ENCODE results near the gene ZBTB49.

The ZBTB49 gene

DNA sequence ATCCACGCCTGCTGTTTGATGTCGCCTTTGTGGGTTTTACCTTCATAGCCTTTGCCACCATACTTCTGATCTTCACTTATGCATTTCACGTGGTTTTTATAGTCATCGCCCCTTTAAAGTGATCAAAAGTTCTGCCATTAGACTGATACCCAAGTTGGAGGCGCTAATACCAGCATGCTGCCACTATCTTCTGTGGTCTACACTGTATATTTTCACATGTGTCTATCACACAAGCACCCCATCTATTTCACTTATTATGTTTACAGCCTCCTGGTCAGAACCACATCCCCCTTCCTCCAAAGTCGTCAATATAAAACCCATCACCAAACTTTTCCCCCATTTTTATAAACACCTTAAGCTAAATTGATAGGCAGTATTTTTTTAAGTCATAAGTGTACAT lies 8.3 kb upstream of the ZBTB49 start:
- no peak for DNase-seq

DNA sequence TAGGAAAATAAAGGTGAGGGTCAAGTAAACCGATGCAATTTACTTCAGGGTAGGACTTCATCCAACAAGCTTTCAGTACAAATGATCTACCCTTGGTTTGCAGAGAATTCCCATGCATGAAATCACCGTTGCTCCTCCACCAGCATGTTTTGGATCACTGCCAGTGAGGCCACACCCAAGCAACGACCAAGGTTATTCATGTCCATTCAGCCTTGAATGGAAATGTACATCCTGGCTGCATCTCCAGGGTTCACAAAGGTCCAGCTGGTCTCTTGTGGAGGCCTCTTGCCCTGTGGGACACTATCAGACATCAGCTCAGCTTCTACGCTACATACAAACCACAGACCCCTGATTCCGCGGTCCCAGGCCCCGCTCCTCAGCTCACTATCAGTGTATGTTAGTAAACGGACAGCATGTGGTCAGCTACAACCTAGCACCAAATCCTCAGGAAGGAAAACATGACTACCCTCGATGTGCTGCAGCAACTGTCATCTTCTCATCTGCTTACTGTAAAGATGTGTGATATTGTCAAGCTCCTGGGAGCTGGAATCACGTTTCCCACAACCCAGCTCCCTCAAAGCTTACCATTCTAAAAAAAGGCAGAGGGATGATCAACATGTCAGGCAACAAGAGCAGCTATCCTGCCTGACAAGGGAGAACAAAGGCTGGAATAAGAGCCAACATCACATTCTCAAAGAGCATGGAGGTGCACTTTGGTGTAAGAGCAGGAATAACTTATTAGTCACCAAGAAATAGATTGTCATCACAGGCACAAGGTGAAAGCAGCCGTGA lies 5.0 kb upstream of the ZBTB49 start:
- DNase-seq = no peak

DNA sequence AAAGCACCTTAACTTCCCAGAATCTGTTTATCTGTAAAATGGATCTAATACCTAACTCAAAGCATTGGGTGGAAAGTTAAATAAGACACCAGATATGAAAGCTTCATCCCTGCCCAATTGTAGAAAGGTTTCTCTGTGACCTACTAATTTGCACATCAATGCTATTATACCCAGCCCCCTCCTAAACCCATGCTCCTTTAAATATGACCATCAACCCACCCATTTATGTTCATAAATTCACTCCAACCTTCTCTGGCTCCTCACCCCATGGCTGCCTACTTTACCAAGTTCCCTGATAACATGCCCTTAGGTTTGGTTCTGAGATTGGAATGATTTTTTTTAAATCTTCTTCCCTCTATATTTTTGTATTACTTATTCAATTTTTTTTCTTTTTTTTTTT lies 2.0 kb upstream of the ZBTB49 start:
- DNase-seq = no peak

DNA sequence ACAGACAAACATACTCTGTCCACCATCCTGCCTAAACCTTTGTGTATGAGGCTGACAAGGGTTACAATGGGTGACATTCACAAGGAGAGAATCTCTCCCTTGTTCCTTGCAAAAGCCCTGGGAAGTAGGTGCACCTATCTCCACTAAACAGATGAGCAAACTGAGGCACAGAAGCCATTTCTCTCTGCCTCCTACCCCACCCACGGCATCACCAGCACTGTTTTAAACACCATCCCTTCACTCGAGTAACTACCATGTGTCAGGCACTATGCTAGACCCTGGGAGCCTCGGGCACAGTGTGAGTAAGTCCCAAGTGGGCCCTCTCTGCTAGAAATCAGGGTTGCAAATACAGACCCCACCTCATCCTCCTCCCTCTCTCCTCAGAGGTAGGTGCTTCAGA lies 996 bp upstream of the ZBTB49 start:
- no peak for DNase-seq

DNA sequence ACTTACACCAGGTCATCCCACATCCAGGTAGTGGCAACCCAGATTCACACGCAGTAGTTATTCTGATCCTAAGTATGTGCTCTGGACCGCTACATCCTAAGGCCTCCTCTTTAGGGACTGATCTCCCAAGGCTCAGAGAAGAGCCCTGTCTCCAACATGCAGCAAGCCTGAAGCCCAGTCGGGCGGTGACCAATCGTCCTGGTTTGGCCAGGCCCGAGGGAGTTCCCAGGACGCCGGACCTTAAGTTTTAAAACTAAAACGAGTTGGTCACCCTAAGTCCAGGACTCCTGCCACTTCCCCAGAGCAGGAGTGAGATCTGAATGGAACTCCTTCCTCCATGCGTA lies 482 bp upstream of the ZBTB49 start:
- no peak for DNase-seq

DNA sequence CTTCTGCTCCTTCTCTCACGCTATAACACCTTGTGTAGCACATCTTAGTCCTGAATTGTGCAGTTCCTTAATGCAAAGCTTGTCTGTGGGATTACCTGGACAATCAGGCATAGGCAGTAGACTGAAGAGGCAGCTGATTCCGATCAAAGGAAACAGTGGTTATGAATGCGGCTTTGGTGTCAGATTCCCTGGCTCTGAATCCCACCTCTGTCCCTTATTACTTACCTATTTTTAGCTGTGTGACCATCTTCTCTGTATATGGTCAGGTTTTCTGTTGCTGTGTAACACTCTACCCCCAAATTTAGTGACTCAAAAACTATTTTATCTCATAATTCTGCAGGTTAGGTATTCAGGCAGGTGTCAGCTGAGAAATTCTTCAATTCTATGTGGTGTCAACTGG lies 3.2 kb downstream of the ZBTB49 start:
- DNase-seq = no peak

DNA sequence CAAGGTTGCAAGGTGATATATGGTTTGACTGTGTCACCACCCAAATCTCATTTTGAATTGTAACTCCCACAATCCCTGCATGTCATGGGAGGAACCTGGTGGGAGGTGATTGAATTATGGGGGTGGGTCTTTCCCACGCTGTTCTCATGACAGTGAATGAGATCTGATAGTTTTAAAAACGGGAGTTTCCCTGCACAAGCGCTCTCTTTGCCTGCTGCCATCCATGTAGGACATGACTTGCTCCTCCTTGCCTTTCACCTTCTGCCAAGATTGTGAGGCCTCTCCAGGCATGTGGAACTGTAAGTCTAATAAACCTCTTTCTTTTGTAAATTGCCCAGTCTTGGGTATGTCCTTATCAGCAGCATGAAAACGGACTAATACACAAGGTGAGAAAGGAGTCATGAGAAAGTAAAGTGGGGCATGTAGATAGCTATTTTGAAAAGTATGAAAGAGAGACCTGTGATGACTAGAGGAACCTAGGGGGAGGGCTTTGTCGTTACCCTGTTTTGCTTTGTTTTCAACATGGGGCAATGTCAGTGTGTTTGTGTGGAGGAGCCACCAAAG lies 6.3 kb downstream of the ZBTB49 start:
- DNase-seq = no peak

DNA sequence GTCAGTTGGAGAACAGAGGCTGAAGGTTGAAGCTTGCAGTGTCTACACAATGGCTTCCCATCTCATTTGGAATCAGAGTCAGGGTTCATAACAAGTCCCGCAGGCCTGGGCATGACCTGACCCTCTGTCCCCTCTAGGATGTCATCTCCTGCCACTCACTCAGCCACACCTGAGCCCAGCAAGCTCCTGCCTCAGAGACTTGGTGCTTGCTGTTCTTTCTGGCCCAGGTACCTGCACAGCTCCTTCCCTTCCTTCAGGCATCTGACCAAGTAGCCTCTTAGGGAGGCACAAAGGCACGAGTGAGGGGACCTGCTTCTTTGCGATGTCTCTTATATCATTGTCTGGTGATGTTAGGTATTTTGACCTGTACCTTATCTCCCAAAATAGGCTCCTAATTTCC lies 9.0 kb downstream of the ZBTB49 start:
- DNase-seq = no peak

DNA sequence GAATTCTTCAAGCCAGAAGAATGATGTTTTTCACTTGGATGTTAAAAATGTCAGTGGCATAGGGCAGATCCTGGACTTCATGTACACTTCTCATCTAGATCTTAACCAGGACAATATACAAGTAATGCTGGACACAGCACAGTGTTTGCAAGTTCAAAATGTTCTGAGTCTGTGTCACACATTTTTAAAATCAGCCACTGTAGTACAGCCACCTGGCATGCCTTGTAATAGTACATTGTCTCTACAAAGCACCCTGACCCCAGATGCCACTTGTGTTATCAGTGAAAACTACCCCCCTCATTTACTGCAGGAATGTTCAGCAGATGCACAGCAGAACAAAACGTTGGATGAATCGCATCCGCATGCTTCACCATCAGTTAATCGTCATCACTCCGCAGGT lies 11.9 kb downstream of the ZBTB49 start:
- DNase-seq = no peak

DNA sequence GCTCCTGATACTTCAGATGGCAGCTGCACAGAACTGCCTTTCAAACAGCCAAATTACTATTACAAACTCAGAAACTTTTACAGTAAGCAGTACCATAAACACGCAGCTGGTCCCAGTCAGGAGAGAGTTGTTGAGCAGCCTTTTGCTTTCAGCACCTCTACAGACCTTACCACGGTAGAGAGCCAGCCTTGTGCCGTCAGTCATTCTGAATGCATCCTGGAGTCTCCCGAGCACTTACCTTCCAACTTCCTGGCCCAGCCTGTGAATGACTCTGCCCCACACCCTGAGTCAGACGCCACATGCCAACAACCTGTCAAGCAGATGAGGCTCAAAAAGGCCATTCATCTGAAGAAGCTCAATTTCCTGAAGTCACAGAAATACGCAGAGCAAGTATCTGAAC lies 12.4 kb downstream of the ZBTB49 start:
- DNase-seq = no peak

DNA sequence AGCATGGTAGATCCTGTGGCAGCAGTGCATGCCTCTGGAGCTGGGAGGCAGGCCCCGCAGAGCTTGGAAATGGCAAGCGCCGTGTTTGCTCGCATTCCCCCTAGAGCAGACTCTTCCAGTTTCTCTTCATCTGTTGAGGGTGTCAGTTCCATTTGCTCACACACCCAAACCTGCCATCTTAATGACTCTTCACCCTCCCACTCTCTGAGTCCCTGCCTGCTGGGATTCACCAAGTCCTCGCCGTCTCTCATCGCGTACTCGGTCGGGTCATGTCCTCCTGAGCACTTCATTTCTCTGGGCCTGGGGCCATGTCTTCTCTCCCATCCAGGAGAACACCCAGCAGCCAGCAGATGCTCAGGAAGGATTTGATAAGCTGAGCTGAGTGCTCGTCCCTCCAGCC lies 16.9 kb downstream of the ZBTB49 start:
- DNase-seq = no peak

DNA sequence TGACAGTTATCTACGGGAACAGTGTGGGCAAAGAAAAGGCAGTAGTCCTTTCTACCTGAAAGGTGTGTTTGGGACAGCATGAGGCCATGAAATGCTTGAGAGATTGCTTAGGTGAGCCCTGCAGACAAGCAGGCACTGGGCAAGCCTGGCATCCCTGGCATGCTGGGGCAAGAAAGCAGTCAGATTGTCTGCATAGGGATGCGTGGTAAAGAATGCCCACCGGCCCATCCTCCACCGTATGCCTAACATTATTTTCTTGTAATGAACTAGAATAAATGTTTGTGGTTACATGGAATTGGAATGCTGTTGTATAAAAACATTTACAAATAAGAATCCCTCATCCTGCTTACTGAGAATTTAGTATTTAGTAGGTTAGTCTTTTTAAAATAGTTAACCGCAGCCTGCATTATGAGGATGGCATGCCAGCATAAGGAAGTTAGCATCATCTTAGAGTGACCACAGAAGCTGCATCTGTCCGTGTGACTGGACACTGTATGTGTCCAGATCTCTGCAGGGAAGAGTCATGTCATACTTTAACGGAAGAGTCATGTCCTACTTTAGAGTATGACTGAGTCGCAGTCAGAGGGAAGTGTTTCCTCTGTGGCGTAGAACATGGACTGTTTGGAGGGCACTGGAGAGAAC lies 18.9 kb downstream of the ZBTB49 start:
- DNase-seq = no peak

DNA sequence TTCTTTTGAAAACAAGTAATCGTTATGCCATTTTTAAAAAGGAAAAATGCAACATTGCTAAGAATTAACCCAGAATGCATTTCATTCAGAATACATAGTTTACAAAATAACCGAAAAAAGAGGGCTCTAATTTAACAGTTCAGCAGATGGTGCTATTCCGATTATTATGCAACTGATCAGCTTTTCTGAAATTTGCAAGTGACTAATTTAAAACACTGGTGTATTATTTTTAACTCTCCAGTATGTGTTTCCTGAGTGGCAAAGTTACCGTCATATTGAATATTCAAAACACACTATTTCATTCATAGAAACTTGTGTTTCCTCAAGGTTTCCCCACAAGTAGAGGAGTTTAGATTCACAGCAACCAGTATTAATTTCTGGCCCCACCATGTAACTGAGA lies 21.1 kb downstream of the ZBTB49 start:
- DNase-seq = no peak

DNA sequence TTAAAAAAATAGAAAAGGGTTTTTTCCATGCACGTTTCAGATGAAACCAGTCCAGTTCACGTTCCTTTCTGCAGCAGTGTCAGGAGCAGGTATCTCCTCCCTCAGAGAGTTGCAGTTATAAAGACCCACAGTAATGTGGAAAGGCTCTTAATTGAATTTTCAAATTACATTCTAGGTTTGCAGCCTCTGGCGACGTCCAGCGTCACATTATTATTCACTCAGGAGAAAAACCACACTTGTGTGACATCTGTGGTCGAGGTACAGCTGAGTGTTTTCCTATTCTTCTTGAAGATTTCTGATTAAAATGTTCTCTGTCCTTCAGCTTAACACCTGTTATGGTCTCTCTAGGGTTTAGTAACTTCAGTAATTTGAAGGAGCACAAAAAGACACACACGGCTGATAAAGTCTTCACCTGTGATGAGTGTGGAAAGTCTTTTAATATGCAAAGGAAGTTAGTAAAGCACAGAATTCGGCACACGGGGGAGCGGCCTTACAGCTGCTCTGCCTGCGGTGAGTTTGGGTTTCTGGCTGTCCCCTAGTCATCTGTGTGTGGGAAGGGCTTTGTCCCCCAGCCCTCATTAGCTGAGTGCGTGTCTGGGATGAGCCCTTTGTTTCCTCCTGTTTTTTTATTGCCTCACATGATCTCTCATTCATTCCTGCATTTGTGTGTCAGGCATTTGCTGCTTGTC lies 25.6 kb downstream of the ZBTB49 start:
- no peak for DNase-seq

DNA sequence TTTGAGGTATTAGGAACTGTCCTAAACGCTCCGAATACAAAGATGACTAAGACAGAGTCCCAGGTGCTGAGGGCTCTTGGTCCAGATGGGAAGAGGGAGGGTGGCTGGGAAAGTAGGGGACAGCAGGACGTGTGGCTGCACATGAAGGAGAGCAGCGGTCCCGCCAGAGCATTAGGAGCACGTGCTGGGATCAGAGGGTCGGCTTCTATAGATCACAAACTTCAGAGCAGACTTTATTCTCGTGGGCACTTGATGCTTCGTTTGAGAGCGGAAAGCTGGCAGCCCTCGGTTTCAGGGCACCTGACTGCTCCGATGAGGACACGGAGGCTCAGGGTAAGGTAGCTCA lies 26.1 kb downstream of the ZBTB49 start:
- DNase-seq = no peak

DNA sequence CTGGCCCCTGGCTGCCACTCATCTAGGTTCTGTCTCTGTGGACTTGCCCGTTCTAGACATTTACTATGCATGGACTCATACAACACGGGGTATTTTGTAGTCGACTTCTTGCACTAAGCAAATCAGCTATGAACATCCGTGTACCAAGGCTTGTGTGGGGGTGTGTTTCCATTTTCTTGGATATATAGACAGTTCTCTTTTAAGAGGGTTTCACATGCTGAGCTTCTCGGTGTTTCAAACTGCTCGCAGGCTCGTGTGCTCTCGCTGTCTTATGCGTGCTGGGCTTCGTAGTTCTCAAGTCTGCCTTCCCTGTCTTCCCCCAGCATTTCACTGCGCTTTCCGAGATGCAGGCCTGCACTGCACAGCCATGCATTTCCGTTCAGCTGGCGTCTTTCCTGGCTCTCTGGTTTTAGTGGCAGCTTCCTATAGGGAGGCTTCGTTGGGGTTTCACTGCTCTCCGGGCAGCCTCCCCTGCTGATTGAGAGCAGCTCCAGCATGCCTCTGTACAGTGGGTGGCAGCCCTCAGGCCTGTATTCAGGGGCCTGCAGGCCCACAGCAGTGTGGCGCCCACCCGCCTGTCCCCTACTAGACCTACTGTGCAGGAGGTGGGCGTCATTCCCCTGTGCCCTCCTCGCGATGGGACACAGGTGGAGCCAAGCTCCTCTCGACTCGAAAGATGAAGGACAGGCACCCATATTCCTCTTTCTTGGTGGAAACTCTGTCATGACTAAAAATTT lies 27.6 kb downstream of the ZBTB49 start:
- no peak for DNase-seq

DNA sequence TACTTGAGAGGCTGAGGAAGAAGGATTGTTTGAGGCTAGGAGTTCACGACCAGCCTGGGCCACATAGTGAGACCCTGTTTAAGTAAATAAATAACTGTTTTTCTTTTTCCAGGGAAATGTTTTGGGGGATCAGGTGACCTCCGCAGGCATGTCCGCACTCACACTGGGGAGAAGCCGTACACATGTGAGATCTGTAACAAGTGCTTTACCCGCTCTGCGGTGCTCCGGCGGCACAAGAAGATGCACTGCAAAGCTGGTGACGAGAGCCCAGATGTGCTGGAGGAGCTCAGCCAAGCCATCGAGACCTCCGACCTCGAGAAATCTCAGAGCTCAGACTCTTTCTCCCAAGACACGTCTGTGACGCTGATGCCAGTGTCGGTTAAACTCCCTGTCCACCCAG lies 30.5 kb downstream of the ZBTB49 start:
- no peak for DNase-seq

DNA sequence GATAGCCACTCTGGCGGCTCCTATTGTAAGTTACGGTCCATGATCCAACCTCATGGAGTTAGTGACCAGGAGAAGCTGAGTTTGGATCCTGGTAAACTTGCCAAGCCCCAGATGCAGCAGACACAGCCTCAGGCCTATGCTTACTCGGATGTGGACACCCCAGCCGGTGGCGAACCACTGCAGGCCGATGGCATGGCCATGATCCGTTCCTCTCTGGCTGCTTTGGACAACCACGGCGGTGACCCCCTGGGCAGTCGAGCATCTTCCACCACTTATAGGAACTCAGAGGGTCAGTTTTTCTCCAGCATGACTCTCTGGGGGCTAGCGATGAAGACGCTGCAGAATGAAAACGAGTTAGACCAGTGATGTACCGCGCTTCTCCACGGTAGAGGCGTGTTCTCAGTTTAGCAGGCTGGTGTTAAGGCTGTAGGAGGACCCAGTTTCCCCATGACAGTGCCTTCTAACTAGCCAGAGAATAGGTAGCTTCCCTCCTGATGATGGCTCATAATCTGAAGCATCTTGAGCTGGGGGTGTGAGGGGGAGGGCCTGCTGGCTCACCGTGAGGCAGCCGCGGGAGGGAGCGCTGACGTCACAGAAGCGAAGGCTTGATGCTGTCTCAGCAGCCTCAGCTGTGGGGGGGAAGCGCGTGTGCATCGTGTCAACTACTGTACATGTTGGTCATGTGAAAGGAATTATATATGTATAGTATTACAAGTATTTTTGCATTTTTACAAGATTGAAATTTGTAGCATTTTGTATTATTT lies 31.1 kb downstream of the ZBTB49 start:
- DNase-seq = no peak

DNA sequence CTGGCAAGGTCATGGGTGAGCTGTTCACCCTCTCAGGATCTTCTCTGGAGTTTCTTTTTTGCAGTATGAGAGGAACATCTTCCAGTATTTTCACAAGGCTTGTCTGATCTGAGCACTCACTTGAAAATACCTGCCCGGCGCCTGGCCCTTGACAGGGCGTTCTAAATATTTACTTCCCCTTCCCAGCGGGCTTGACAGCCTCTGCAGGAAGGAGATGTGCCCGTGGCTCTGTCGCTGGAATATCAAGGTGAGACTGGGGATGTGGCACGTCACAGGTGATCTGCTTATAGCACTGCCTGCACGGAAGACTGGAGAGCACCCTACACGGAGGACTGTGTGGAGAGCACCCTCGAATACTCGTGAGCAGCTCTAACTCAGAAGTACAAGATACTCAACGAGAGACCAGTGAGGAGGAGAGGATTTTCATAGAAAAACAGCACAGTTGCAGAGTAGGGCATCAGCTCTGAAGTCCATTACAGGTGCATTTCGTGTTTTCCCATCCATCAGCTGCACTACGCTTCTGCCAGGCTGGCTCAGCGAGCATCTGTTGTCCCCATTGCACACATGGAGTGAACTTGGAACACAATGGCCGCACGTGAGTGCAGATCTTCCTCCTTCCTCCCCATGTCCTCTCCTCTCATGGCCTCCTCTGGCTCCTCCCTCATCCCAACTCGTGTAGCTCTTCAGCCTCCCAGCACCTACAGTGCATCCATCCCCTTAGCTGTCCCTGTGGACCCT lies 32.1 kb downstream of the ZBTB49 start:
- DNase-seq = no peak

DNA sequence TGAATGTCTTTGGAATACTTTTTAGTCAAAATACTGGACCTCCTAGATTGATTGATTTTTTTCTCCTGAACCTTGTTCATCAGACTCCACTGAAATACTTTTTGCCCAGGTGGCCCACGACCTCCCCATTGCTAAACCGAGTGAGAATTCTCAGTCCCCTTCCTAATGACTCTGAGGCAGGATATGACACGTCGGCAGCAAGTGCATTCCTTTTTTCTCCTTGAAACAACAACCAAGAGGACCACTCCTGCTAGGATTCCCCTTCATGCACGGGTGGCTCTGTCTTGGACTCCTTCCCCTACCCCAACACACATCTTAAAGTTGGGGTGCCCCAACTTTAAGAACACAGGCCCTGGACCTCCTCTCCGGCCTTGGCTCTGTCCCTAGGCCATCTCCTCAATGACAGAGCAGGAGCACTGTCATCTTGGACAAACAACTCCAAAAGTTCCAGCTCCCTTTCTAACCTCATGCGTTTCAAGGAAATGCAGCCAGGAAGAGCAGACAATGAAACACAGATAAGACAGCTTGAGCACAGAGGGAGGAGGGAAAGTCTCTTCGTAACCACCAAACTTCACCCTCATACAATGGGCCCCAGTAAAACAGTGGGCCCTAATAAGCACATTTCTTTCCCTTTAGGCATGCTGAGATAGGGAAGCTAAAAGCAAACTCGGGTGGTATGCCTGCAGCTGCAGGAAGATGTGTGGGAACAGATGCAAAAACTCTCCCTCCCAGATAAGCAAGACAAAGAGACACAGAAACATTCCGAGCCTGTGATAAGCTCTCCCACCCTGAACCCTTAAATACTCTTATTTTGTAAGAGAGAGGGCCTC lies 33.9 kb downstream of the ZBTB49 start:
- DNase-seq = no peak

DNA sequence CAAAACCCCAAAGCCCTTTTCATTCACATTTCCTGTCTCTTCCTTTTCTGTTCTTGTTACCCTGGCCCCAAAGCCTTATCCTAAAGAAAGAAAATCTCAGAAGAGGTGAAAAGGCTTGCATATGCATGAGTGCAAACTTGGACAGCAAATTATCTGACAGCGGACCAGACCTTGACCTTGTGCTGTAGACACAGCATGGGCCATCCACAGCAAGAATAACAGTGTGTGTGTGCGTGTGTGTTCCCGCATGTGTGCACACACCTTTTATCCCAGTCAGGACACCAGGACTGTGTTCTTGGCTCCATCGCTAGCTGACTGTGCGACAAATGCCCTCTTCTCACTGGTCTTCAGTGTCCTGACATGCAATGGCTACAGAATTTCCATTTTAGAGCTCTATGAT lies 35.3 kb downstream of the ZBTB49 start:
- no peak for DNase-seq

Measured in activated T-cell treated with anti-CD3 and anti-CD28 coated beads for 4 hours (primary cell).